ENCODE measurements around the gene CRYZ.

CRYZ gene

GRCh38 chr1:74679811-74680210 lies 53.0 kb downstream of the CRYZ start:
- no peak for DNase-seq

GRCh38 chr1:74677926-74678325 lies 54.9 kb downstream of the CRYZ start:
- no peak for DNase-seq

- DNase-seq: no peak
Observed at GRCh38 chr1:74674278-74675048, 58.4 kb downstream of the CRYZ start.

- DNase-seq: no peak
Observed at GRCh38 chr1:74673351-74674111, 59.3 kb downstream of the CRYZ start, which contains the start of gene ERICH3. Gene ERICH3, minus strand, starts transcription at chr1:74673792. Its CDS starts 273 bp downstream, at chr1:74673519.

- DNase-seq: peak; percentile 44
Observed at GRCh38 chr1:74670866-74671265, 62.0 kb downstream of the CRYZ start.

All from hematopoietic multipotent progenitor cell treated with erythropoietin and hydrocortisone succinate and interleukin-3 and kit ligand, for 8 days (in vitro differentiated cells).